HCT116 (cell line): ENCODE results near the gene NMNAT3. TPM values are rescaled to one million over a fixed set of nuclear protein-coding genes. Genes with fewer than 3 reads are reported as not detected.

Source experiments
- ATAC-seq: fragments of 200-7000 bp; cut with Tn5 transposase; 2 replicates; pipeline ENCODE4 v1.9.1; 2020; ENCODE audit warnings: mild to moderate bottlenecking, moderate library complexity
- BruUV-seq: library from RNA; stranded (reverse); fragments of 400-500 nt; replicated peaks from 2 replicates; lab custom pipeline; 2021; lab: Mats Ljungman, UMichigan
- CTCF ChIA-PET: fragments of 300-600 bp; sonication (Branson Sonifier 250); formaldehyde crosslinking; loops from one replicate; lab custom pipeline; 2021; ENCODE audit warnings: antibody characterized with exemption; lab: Charles Lee
- POLR2A ChIA-PET: fragments of 300-600, 350-600 bp; sonication (Branson Sonifier 250); formaldehyde crosslinking; loops from one replicate; lab custom pipeline; 2021; ENCODE audit warnings: antibody characterized with exemption; lab: Charles Lee
- RAD21 ChIA-PET, 2 experiments: fragments of 300-600 bp; sonication (Branson Sonifier 250); formaldehyde crosslinking; loops; one replicate each; lab custom pipeline; 2023; ENCODE audit warnings: low total read pairs in 2 of 2; ENCODE audit not compliant: uncharacterized antibody in 2 of 2, unreplicated experiment in 2 of 2, low non-redundant PET in 1 of 2; lab: Charles Lee
- DNase-seq: peaks from one replicate; pipeline ENCODE4 v3.0.0-alpha.2; 2010; ENCODE audit warnings: low read depth, low spot score
- H2AFZ ChIP-seq: fragments of 200-600 bp; shearing (Covaris generic), sonication (generic); 2 replicates; pipeline ENCODE4 v1.6.1; 2017; ENCODE audit warnings: low read depth, mixed run types, mixed read lengths, antibody characterized with exemption, low read length; ENCODE audit not compliant: poor library complexity, severe bottlenecking
- H3K27ac ChIP-seq: 2 replicates; pipeline ENCODE4 v1.5.1; 2012; ENCODE audit warnings: low read depth, low read length
- H3K27me3 ChIP-seq: fragments of 200-600 bp; sonication (generic); 2 replicates; pipeline ENCODE4 v1.6.1; 2016; ENCODE audit warnings: mixed run types, low read length, mixed read lengths; ENCODE audit not compliant: insufficient read depth
- H3K36me3 ChIP-seq, 2 experiments: fragments of 200-500 bp in 1 of 2; fragments of 200-600 bp in 1 of 2; sonication (Bioruptor generic) in 1 of 2; sonication (generic) in 1 of 2; 2 replicates each; pipeline versions ENCODE4 v1.5.1 to v1.6.1; 2014 to 2016; ENCODE audit warnings: low read length in 2 of 2, inconsistent platforms in 1 of 2, mixed read lengths in 1 of 2, mixed run types in 1 of 2; ENCODE audit not compliant: insufficient read depth in 2 of 2, control insufficient read depth in 1 of 2
- H3K4me1 ChIP-seq, 2 experiments: fragments of 200-600 bp in 1 of 2; sonication (generic) in 1 of 2; 2 replicates each; pipeline versions ENCODE4 v1.5.1 to v1.6.1; 2012 to 2017; ENCODE audit warnings: low read length in 2 of 2, inconsistent platforms in 1 of 2, mild to moderate bottlenecking in 1 of 2, mixed read lengths in 1 of 2, mixed run types in 1 of 2, moderate library complexity in 1 of 2; ENCODE audit not compliant: insufficient read depth in 2 of 2, control insufficient read depth in 1 of 2
- H3K4me2 ChIP-seq: fragments of 200-600 bp; sonication (generic); 2 replicates; pipeline ENCODE4 v1.6.1; 2017; ENCODE audit warnings: mixed run types, low read length, mixed read lengths
- H3K4me3 ChIP-seq, 2 experiments: fragments of 200-600 bp in 1 of 2; sonication (generic) in 1 of 2; replicated peaks in 1 of 2; 2 replicates each; pipeline ENCODE4 v1.5.1; 2011 to 2016; ENCODE audit warnings: low read length in 2 of 2, control low read depth in 1 of 2, low read depth in 1 of 2, mild to moderate bottlenecking in 1 of 2, mixed read lengths in 1 of 2, mixed run types in 1 of 2
- H3K79me2 ChIP-seq: fragments of 200-600 bp; sonication (generic); 2 replicates; pipeline ENCODE4 v1.6.1; 2017; ENCODE audit warnings: mild to moderate bottlenecking, mixed run types, low read length, moderate library complexity, mixed read lengths; ENCODE audit not compliant: insufficient read depth
- H3K9ac ChIP-seq: fragments of 200-600 bp; sonication (generic); 2 replicates; pipeline ENCODE4 v1.6.1; 2016; ENCODE audit warnings: low read length, mixed read lengths
- H3K9me2 ChIP-seq: fragments of 200-600 bp; sonication (generic), shearing (Covaris generic); 2 replicates; pipeline ENCODE4 v1.6.1; 2017; ENCODE audit warnings: mixed run types, mild to moderate bottlenecking, moderate library complexity; ENCODE audit not compliant: insufficient read depth
- H3K9me3 ChIP-seq, 2 experiments: fragments of 200-500 bp in 1 of 2; fragments of 200-600 bp in 1 of 2; sonication (Bioruptor generic) in 1 of 2; sonication (generic) in 1 of 2; 2 replicates each; pipeline ENCODE4 v1.6.1; 2014 to 2017; ENCODE audit warnings: low read length in 2 of 2, mixed read lengths in 2 of 2, inconsistent platforms in 1 of 2, low read depth in 1 of 2, mild to moderate bottlenecking in 1 of 2, mixed run types in 1 of 2, moderate library complexity in 1 of 2; ENCODE audit not compliant: control insufficient read depth in 1 of 2, insufficient read depth in 1 of 2
- H4K20me1 ChIP-seq: fragments of 200-600 bp; sonication (generic), shearing (Covaris generic); 2 replicates; pipeline ENCODE4 v1.6.1; 2017; ENCODE audit warnings: mixed run types, mild to moderate bottlenecking, moderate library complexity; ENCODE audit not compliant: insufficient read depth
- CBX3 ChIP-seq: IDR thresholded peaks from 2 replicates; pipeline ENCODE4 v1.6.1; 2012; ENCODE audit warnings: low read depth
- CEBPB ChIP-seq: IDR thresholded peaks from 2 replicates; pipeline ENCODE4 v1.6.1; 2012; ENCODE audit warnings: low read depth
- CTCF ChIP-seq, 3 experiments: fragments of 200-600 bp in 1 of 3; sonication (generic) in 1 of 3; IDR thresholded peaks in 2 of 3; conservative IDR thresholded peaks in 1 of 3; 2 replicates each; pipeline ENCODE4 v1.5.1; 2012 to 2017; ENCODE audit warnings: low read depth in 2 of 3, low read length in 2 of 3, antibody characterized with exemption in 1 of 3, borderline replicate concordance in 1 of 3, control low read depth in 1 of 3, mild to moderate bottlenecking in 1 of 3, mixed read lengths in 1 of 3, mixed run types in 1 of 3, moderate library complexity in 1 of 3; ENCODE audit not compliant: insufficient read depth in 1 of 3
- EZH2 ChIP-seq: fragments of 200-600 bp; sonication (generic); IDR thresholded peaks from 2 replicates; pipeline ENCODE4 v1.6.1; 2017; ENCODE audit warnings: antibody characterized with exemption, mixed run types
- EZH2phosphoT487 ChIP-seq: fragments of 200-600 bp; IDR thresholded peaks from 2 replicates; pipeline ENCODE4 v1.6.1; 2018; ENCODE audit warnings: antibody characterized with exemption, borderline replicate concordance
- FOSL1 ChIP-seq: IDR thresholded peaks from 2 replicates; pipeline ENCODE4 v1.6.1; 2012; ENCODE audit warnings: low read depth
- JUND ChIP-seq: IDR thresholded peaks from 2 replicates; pipeline ENCODE4 v1.6.1; 2012
- POLR2AphosphoS5 ChIP-seq: IDR thresholded peaks from 2 replicates; pipeline ENCODE4 v1.6.1; 2011; ENCODE audit warnings: mild to moderate bottlenecking, low read depth, low read length, moderate library complexity
- RAD21 ChIP-seq: IDR thresholded peaks from 2 replicates; pipeline ENCODE4 v1.6.1; 2012; ENCODE audit warnings: low read depth, mild to moderate bottlenecking
- SIN3A ChIP-seq: IDR thresholded peaks from 2 replicates; pipeline ENCODE4 v1.6.1; 2012; ENCODE audit warnings: low read depth
- SP1 ChIP-seq: IDR thresholded peaks from 2 replicates; pipeline ENCODE4 v1.6.1; 2012; ENCODE audit warnings: low read depth
- SRF ChIP-seq: IDR thresholded peaks from 2 replicates; pipeline ENCODE4 v1.6.1; 2012; ENCODE audit warnings: low read depth
- YY1 ChIP-seq: IDR thresholded peaks from 2 replicates; pipeline ENCODE4 v1.6.1; 2011; ENCODE audit warnings: low read length, low read depth, moderate library complexity, mild to moderate bottlenecking; ENCODE audit not compliant: insufficient replicate concordance; ENCODE audit errors: extremely low read depth
- ZBTB33 ChIP-seq: IDR thresholded peaks from 2 replicates; pipeline ENCODE4 v1.6.1; 2011; ENCODE audit warnings: mild to moderate bottlenecking, low read length, moderate library complexity; ENCODE audit not compliant: insufficient replicate concordance; ENCODE audit errors: extremely low read depth
- ZFX ChIP-seq: fragments of 450-650 bp; IDR thresholded peaks from 2 replicates; pipeline ENCODE4 v1.6.1; 2017
- intact Hi-C: fragments of 100-400 bp; cut with micrococcal nuclease; formaldehyde crosslinking; loops from 2 replicates; pipeline ENCODE4 v1.10.0; 2022
- total RNA-seq: library from RNA; stranded (reverse); gene quantifications from one replicate; pipeline ENCODE4 v1.2.1, GENCODE V29; 2021; ENCODE audit not compliant: unreplicated experiment
- TF ChIP-seq, protein P1 (sequence below): IDR thresholded peaks from 2 replicates; pipeline ENCODE4 v1.6.1; 2012; ENCODE audit warnings: low read depth

The NMNAT3 gene
- total RNA-seq, 1 experiment from 2014 or later = 5.7 TPM

GRCh38 chr3:139686624-139687023 lies 8.9 kb upstream of the NMNAT3 start:
- H3K4me2 ChIP-seq = no peak overlapping the region
- no peaks in the 10 kb centered on the region for H3K36me3 ChIP-seq
- H3K9me2 ChIP-seq = no peaks in the 10 kb centered on the region
- intact Hi-C loops = no loop called here
- H3K9ac ChIP-seq = no peak overlapping the region
- H3K27ac ChIP-seq = no peak overlapping the region
- TF ChIP-seq CEBPB (no peak), SIN3A (no peak), ZBTB33 (no peak), JUND (no peak), SP1 (no peak), SRF (no peak), CBX3 (no peak), ZFX (no peak), YY1 (no peak), RAD21 (no peak)
- TF ChIP-seq, all 23 proteins: peak for 0
- H3K79me2 ChIP-seq = no peaks in the 10 kb centered on the region
- DNase-seq (no peak), ATAC-seq (no peak)
- H3K27me3 ChIP-seq = peaks cover 44% of the 10 kb centered on the region
- CTCF ChIA-PET = no interaction called here
- no peak overlapping the region for H3K4me3 ChIP-seq
- H3K9me3 ChIP-seq = no peaks in the 10 kb centered on the region
- H2AFZ ChIP-seq = no peak overlapping the region
- RAD21 ChIA-PET = no interaction called here
- POLR2A ChIA-PET = no interaction called here
- H4K20me1 ChIP-seq = no peaks in the 10 kb centered on the region
- H3K4me1 ChIP-seq = no peaks in the 10 kb centered on the region
- no TSS peak for BruUV-seq

- BruUV-seq = no TSS peak
- Histone ChIP-seq H3K27ac (no peak overlapping the region), H3K9me2 (no peaks in the 10 kb centered on the region), H3K9ac (no peak overlapping the region), H3K4me3 (no peak overlapping the region), H2AFZ (no peak overlapping the region), H3K36me3 (no peaks in the 10 kb centered on the region), H3K9me3 (no peaks in the 10 kb centered on the region), H3K27me3 (peaks cover 44% of the 10 kb centered on the region), H3K4me1 (no peaks in the 10 kb centered on the region), H3K79me2 (no peaks in the 10 kb centered on the region), H3K4me2 (no peak overlapping the region), H4K20me1 (no peaks in the 10 kb centered on the region)
- DNase-seq (no peak), ATAC-seq (no peak)
- CTCF ChIA-PET = no interaction called here
- RAD21 ChIA-PET = no interaction called here
- POLR2A ChIA-PET = no interaction called here
- intact Hi-C loops = no loop called here
- TF ChIP-seq EZH2phosphoT487 (no peak), FOSL1 (no peak), CTCF (IDR thresholded peaks at IDR 0.05 in 2 of 3, conservative IDR thresholded peaks at IDR 0.05 in 1 of 3; ENCODE audit: borderline replicate concordance in 1 of 3, insufficient read depth in 1 of 3, low read depth in 2 of 3, low read length in 2 of 3) (no peak), SIN3A (no peak), EZH2 (no peak), POLR2AphosphoS5 (no peak)
- TF ChIP-seq, protein P1, sequence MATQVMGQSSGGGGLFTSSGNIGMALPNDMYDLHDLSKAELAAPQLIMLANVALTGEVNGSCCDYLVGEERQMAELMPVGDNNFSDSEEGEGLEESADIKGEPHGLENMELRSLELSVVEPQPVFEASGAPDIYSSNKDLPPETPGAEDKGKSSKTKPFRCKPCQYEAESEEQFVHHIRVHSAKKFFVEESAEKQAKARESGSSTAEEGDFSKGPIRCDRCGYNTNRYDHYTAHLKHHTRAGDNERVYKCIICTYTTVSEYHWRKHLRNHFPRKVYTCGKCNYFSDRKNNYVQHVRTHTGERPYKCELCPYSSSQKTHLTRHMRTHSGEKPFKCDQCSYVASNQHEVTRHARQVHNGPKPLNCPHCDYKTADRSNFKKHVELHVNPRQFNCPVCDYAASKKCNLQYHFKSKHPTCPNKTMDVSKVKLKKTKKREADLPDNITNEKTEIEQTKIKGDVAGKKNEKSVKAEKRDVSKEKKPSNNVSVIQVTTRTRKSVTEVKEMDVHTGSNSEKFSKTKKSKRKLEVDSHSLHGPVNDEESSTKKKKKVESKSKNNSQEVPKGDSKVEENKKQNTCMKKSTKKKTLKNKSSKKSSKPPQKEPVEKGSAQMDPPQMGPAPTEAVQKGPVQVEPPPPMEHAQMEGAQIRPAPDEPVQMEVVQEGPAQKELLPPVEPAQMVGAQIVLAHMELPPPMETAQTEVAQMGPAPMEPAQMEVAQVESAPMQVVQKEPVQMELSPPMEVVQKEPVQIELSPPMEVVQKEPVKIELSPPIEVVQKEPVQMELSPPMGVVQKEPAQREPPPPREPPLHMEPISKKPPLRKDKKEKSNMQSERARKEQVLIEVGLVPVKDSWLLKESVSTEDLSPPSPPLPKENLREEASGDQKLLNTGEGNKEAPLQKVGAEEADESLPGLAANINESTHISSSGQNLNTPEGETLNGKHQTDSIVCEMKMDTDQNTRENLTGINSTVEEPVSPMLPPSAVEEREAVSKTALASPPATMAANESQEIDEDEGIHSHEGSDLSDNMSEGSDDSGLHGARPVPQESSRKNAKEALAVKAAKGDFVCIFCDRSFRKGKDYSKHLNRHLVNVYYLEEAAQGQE = no peak
These were observed 8.4 kb upstream of the NMNAT3 start for GRCh38 chr3:139686206-139686605.
